ENCODE results near the gene CYP1A1.

The CYP1A1 gene

DNA sequence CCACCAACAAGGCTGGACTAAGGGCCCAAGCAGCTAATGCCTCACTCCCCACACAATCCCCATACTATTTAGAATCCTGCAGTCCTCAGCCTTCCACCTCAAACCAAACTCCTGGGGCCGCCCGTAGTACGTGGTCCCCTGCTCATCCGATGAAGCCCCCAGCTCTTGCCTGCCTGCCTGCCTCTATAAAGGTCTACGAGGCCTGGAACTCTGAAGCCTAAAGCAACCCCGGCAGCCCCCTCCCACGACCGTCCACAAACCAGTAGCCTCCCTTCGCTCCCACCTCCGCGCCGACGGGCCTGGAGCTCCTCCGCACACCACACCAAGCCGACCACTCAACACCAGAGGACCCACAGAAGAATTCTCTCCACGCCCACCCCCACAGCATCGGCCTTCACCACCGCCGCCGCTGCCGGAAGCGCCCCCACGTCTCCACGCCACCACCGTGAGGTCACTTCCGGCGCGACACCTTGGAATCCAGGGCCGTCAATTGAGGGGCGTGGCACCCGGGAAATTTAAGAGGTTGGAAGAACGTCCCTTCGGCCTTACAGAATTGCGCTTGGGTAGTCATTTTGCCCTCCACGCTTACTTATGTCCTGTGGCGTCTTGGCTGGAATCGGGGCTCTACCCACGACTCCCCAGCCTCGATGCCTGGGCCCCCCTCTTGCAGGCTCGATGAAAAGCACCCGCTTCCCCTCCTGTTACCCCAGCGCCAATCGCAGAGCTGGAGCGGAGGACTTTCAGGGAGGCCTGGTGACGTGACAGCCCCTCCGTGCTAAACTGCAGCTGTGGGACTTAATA is 29.5 kb downstream of the CYP1A1 start, which contains the start of gene EDC3:
EDC3 (minus strand) TSS at position 428 of the 801 bp plus-strand sequence. CDS start 20,900 bp downstream, outside the sequence.
- peak; percentile 72 for DNase-seq (ENCODE audit: low spot score)

DNA sequence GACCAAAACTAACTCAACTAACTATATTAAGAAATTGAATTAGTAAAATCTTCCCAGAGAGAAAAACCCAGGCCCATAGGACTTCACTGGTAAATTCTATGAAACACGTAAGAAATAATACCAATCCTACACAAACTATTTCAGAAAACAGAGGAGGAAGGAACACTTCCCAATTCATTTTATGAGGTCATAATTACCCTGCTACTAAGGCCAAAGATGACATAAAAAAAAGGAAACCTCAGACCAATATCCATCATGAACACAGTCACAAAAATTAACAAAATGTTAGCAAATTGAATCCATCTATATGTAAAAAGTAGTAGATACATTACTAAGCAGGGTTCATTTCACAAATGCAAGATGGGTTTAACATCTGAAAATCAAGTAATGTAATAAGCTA is 33.0 kb downstream of the CYP1A1 start:
- no peak for DNase-seq (ENCODE audit: low spot score)

DNA sequence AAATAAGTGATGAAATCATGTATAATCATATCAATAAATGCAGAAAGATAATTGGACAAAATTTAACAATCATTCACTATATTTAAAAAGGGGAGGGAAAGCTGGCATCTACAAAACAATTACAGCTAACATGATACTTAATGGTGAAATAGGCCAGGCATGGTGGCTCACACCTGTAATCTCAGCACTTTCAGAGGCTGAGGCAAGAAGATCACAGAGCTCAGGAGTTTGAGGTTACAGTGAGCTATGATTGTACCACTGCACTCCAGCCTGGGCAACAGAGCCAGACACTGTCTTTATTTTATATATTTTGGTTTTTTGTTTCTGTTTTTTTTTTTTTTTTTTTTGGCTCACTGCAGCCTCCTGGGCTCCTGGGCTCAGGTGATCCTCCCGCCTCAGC is 41.6 kb downstream of the CYP1A1 start:
- no peak for DNase-seq (ENCODE audit: low spot score)

DNA sequence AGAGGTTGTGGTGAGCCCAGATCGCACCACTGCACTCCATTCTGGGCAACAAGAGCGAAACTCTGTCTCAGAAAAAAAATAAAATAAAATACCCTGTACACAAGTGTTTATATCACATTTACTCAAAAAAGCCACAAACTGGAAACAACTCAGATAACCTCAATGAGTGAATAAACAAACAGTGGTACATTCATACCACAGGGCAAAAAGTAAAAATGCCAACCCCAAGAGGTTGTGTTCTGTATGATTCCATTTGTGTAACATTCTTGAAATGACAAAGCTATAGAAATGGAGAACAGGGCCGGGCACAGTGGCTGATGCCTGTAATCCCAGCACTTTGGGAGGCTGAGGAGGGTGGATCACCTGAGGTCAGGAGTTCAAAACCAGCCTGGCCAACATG is 42.4 kb downstream of the CYP1A1 start:
- DNase-seq (ENCODE audit: low spot score) = no peak

DNA sequence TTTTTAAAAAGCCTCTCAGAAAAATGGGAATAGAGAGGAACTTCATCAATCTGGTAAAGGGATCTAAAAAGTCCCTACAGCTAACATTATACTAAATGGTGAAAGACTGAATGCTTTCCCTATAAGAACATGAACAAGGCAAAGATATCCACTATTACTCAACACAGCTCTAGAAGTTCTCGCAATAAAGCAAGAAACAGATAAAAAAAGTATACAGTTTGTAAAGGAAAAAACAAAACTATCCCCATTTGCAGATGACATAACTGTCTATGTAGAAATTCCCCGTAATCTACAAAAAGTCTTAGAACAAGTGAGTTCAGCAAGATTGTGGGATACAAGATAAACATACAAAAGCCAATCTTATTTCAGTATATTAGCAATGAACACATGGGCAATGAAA is 44.9 kb downstream of the CYP1A1 start:
- no peak for DNase-seq (ENCODE audit: low spot score)

DNA sequence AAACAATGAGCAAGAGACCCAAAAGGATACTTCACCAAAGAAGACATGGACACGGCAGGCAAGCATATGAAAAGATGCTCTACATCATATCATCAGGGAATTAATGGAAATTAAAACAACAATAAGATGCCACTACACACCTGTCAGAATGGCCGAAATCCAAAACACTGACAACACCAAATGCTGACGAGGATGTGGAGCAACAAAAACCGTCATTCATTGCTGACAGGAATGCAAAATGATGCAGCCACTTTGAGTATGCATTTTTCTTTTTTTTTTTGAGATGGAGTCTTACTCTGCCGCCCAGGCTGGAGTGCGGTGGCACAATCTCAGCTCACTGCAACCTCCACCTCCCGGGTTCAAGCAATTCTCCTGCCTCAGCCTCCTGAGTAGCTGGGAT is 48.5 kb downstream of the CYP1A1 start:
- no peak for DNase-seq (ENCODE audit: low spot score)

DNA sequence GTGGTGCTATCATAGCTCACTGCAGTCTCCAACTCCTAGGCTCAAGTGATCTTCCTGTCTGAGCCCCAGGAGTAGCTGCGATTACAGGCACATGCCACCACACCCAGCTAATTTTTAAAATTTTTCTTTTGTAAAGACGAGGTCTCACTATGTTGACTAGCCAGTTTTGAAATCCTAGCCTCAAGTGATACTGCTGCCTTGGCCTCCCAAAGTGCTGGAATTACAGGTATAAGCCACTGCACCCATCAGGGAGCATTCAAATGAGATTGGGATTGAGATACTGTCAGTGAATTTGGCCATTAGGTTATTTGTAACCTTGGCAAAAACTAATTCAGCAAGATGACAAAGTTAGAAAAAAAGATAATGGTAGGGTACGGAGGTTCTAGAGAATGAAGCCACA is 51.2 kb downstream of the CYP1A1 start:
- DNase-seq (ENCODE audit: low spot score) = no peak

DNA sequence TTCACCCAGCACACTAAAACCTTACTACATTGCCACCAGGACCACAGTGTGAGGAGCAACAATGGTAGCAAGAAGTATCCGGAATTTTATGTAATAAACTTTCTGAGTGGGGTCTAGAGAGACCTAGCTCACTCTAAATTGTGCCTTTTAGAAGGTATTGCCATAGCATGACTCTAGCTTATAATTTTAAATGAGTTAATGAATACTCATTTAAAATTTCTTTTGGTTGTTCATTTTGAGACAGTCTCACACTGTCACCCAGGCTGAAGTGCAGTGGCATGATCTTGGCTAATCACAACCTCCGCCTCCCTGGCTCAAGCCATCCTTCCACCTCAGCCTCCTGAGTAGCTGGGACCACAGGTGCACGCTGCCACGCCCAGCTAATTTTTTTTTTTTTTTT is 55.7 kb downstream of the CYP1A1 start:
- DNase-seq (ENCODE audit: low spot score) = no peak

All from COLO829 (cell line).